HepG2 (cell line): ENCODE data around the gene UBE2M. TPM values are rescaled to one million over a fixed set of nuclear protein-coding genes. Genes with fewer than 3 reads are reported as not detected.

Source experiments
- DDIT3 ChIP-seq: sonication (generic); formaldehyde crosslinking; IDR thresholded peaks from 2 replicates; pipeline ENCODE4 v1.4.0; 2020; ENCODE audit warnings: mild to moderate bottlenecking, missing genetic modification reagents
- ELF1 ChIP-seq: sonication (generic); formaldehyde crosslinking; IDR thresholded peaks from 2 replicates; pipeline ENCODE4 v1.4.0; 2020; ENCODE audit warnings: missing genetic modification reagents
- IRF9 ChIP-seq: sonication (generic); formaldehyde crosslinking; IDR thresholded peaks from 2 replicates; pipeline ENCODE4 v1.8.0; 2022; ENCODE audit warnings: missing genetic modification reagents, mild to moderate bottlenecking, borderline replicate concordance
- RCOR2 ChIP-seq: IDR thresholded peaks from 2 replicates; pipeline ENCODE4 v1.6.1; 2016; ENCODE audit warnings: missing biosample characterization, missing genetic modification reagents
- RFX1 ChIP-seq: fragments of 450-650 bp; IDR thresholded peaks from 2 replicates; pipeline ENCODE4 v1.6.1; 2017
- ZBTB40 ChIP-seq, 2 experiments: fragments of 450-650 bp in 1 of 2; sonication (generic) in 1 of 2; formaldehyde crosslinking in 1 of 2; IDR thresholded peaks; 2 replicates each; pipeline versions ENCODE4 v1.6.1 to v1.8.0; 2016 to 2022; ENCODE audit warnings: antibody characterized with exemption in 1 of 2, mild to moderate bottlenecking in 1 of 2, missing genetic modification reagents in 1 of 2
- ZFP37 ChIP-seq: sonication (generic); formaldehyde crosslinking; IDR thresholded peaks from 2 replicates; pipeline ENCODE4 v1.4.0; 2020; ENCODE audit warnings: missing genetic modification reagents, borderline replicate concordance
- ZNF33A ChIP-seq: sonication (generic); formaldehyde crosslinking; IDR thresholded peaks from 2 replicates; pipeline ENCODE4 v1.5.1; 2020; ENCODE audit warnings: missing genetic modification reagents, mild to moderate bottlenecking, moderate library complexity, borderline replicate concordance
- ZNF605 ChIP-seq: sonication (generic); formaldehyde crosslinking; IDR thresholded peaks from 2 replicates; pipeline ENCODE4 v1.8.0; 2022; ENCODE audit warnings: mild to moderate bottlenecking, missing genetic modification reagents
- ZNF878 ChIP-seq: sonication (generic); formaldehyde crosslinking; IDR thresholded peaks from 2 replicates; pipeline ENCODE4 v1.8.1; 2023; ENCODE audit warnings: mild to moderate bottlenecking, missing genetic modification reagents, moderate library complexity
- polyA plus RNA-seq, 8 experiments: library from polyadenylated mRNA; depleted of rRNA in 3 of 8; stranded (reverse) in 7 of 8; unstranded in 1 of 8; fragments of >200 nt; fragmentation: Illumina TruSeq in 4 of 8; extraction: Trizol in 4 of 8; gene quantifications; 2 replicates each; pipeline versions ENCODE4 v1.2.1 to v1.2.3, GENCODE V29; 2011 to 2016; ENCODE audit warnings: low read depth in 4 of 8, missing spikeins in 1 of 8, mixed read lengths in 1 of 8; ENCODE audit not compliant: insufficient read depth in 1 of 8
- total RNA-seq, 5 experiments: library from RNA; depleted of rRNA; stranded (reverse); fragments of >200 nt; fragmentation: Illumina TruSeq; extraction: Trizol; gene quantifications; 2 replicates each; pipeline ENCODE4 v1.2.3, GENCODE V29; 2016; ENCODE audit warnings: low read depth in 1 of 5
- TF ChIP-seq, protein P1 (sequence below): sonication (generic); formaldehyde crosslinking; IDR thresholded peaks from 2 replicates; pipeline ENCODE4 v1.5.1; 2020; ENCODE audit warnings: mild to moderate bottlenecking, missing genetic modification reagents, moderate library complexity

UBE2M gene
- total and polyA plus RNA-seq, 2 of the 13 experiments (the other 11 are each of a cell fraction or from before 2014, with no cell fraction given), result 36.2 to 50.3 TPM

DNA sequence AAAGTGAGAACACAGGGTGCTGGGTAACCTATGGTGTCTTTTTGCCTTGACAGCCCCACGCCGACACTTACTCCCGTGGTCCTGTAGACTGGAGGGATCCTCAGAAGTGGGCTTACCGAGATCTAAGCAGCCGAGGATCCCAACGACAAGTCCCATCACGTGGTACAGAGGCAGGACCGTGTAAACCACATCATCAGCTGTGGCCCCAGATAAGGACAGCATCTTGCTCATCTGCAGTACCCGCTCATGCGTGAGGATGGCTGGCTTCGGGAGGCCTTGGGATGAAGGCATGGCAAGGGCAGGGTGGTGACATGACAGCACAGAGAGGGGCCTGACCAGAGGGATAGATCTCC lies 48.7 kb downstream of the UBE2M start (continued):
- TF ChIP-seq ZBTB40 (IDR thresholded peaks at IDR 0.05) (no peak), ZBTB40 (CRISPR knock-in tag; IDR thresholded peaks at IDR 0.05) (0 out of 2 replicates have a peak, but pooled peaks have one; percentile 4), ZFP37 (CRISPR knock-in tag) (no peak), ZNF33A (CRISPR knock-in tag) (no peak), ELF1 (CRISPR knock-in tag) (0 out of 2 replicates have a peak, but pooled peaks have one; percentile 1), IRF9 (CRISPR knock-in tag) (no peak), RCOR2 (CRISPR knock-in tag) (no peak), DDIT3 (no peak), ZNF878 (no peak), ZNF605 (no peak), RFX1 (no peak)
- TF ChIP-seq, protein P1, sequence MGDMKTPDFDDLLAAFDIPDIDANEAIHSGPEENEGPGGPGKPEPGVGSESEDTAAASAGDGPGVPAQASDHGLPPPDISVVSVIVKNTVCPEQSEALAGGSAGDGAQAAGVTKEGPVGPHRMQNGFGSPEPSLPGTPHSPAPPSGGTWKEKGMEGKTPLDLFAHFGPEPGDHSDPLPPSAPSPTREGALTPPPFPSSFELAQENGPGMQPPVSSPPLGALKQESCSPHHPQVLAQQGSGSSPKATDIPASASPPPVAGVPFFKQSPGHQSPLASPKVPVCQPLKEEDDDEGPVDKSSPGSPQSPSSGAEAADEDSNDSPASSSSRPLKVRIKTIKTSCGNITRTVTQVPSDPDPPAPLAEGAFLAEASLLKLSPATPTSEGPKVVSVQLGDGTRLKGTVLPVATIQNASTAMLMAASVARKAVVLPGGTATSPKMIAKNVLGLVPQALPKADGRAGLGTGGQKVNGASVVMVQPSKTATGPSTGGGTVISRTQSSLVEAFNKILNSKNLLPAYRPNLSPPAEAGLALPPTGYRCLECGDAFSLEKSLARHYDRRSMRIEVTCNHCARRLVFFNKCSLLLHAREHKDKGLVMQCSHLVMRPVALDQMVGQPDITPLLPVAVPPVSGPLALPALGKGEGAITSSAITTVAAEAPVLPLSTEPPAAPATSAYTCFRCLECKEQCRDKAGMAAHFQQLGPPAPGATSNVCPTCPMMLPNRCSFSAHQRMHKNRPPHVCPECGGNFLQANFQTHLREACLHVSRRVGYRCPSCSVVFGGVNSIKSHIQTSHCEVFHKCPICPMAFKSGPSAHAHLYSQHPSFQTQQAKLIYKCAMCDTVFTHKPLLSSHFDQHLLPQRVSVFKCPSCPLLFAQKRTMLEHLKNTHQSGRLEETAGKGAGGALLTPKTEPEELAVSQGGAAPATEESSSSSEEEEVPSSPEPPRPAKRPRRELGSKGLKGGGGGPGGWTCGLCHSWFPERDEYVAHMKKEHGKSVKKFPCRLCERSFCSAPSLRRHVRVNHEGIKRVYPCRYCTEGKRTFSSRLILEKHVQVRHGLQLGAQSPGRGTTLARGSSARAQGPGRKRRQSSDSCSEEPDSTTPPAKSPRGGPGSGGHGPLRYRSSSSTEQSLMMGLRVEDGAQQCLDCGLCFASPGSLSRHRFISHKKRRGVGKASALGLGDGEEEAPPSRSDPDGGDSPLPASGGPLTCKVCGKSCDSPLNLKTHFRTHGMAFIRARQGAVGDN (CRISPR knock-in tag), result peak; percentile 72
